HG02840 (cell line): Measurements from ENCODE around the gene DYNC2H1.
"Not testable (repeated sequence)": the region's sequence is repeated elsewhere in the genome, so short reads cannot be mapped to it uniquely, and the experiment has no call there.

Source experiments
- ATAC-seq: cut with Tn5 transposase; IDR thresholded peaks from one replicate; pipeline ENCODE4 v1.9.1; 2021; ENCODE audit warnings: mild to moderate bottlenecking, moderate library complexity, moderate number of reproducible peaks; ENCODE audit not compliant: unreplicated experiment, low FRiP score

DYNC2H1 gene

GRCh38 chr11:103358251-103358650 lies 249.0 kb downstream of the DYNC2H1 start:
- ATAC-seq, result no peak

GRCh38 chr11:103359216-103359615 lies 250.0 kb downstream of the DYNC2H1 start:
- no peak for ATAC-seq

GRCh38 chr11:103364687-103365086 lies 255.5 kb downstream of the DYNC2H1 start:
- ATAC-seq, result no peak

GRCh38 chr11:103367650-103368049 lies 258.4 kb downstream of the DYNC2H1 start:
- no peak for ATAC-seq

- ATAC-seq, result no peak
These were observed 258.9 kb downstream of the DYNC2H1 start for GRCh38 chr11:103368145-103368544.

- ATAC-seq, result no peak
These were observed 260.9 kb downstream of the DYNC2H1 start for GRCh38 chr11:103370076-103370475.

- no peak for ATAC-seq
These were observed 263.7 kb downstream of the DYNC2H1 start for GRCh38 chr11:103372906-103373305.

GRCh38 chr11:103374227-103374626 lies 265.0 kb downstream of the DYNC2H1 start:
- not testable (repeated sequence) for ATAC-seq

GRCh38 chr11:103378931-103379330 lies 269.7 kb downstream of the DYNC2H1 start:
- no peak for ATAC-seq

- ATAC-seq, result no peak
These were observed 270.8 kb downstream of the DYNC2H1 start for GRCh38 chr11:103380031-103380430.

- ATAC-seq, result no peak
These were observed 275.4 kb downstream of the DYNC2H1 start for GRCh38 chr11:103384652-103385051.

- ATAC-seq, result no peak
These were observed 286.4 kb downstream of the DYNC2H1 start for GRCh38 chr11:103395612-103396011.

GRCh38 chr11:103396237-103396636 lies 287.0 kb downstream of the DYNC2H1 start:
- ATAC-seq, result no peak

- ATAC-seq, result no peak
These were observed 288.1 kb downstream of the DYNC2H1 start for GRCh38 chr11:103397369-103397768.

GRCh38 chr11:103398829-103399228 lies 289.6 kb downstream of the DYNC2H1 start:
- no peak for ATAC-seq

- no peak for ATAC-seq
These were observed 297.1 kb downstream of the DYNC2H1 start for GRCh38 chr11:103406357-103406756.

- ATAC-seq, result no peak
These were observed 298.4 kb downstream of the DYNC2H1 start for GRCh38 chr11:103407641-103408040.

GRCh38 chr11:103413266-103413888 lies 304.2 kb downstream of the DYNC2H1 start:
- no peak for ATAC-seq

- no peak for ATAC-seq
These were observed 308.8 kb downstream of the DYNC2H1 start for GRCh38 chr11:103418014-103418413.

- no peak for ATAC-seq
These were observed 311.4 kb downstream of the DYNC2H1 start for GRCh38 chr11:103420593-103420992.

GRCh38 chr11:103433386-103434072 lies 324.3 kb downstream of the DYNC2H1 start:
- no peak for ATAC-seq

- no peak for ATAC-seq
These were observed 324.8 kb downstream of the DYNC2H1 start for GRCh38 chr11:103434073-103434411.
